COR-L47 (cell line): ENCODE results near the gene KLHL26.

Experiments
- DNase-seq: peaks from one replicate; lab custom pipeline; 2025; lab: John Stamatoyannopoulos, UW

Gene KLHL26

GRCh38 chr19:18603255-18603957 lies 33.4 kb upstream of the KLHL26 start:
- DNase-seq, result no peak

DNA sequence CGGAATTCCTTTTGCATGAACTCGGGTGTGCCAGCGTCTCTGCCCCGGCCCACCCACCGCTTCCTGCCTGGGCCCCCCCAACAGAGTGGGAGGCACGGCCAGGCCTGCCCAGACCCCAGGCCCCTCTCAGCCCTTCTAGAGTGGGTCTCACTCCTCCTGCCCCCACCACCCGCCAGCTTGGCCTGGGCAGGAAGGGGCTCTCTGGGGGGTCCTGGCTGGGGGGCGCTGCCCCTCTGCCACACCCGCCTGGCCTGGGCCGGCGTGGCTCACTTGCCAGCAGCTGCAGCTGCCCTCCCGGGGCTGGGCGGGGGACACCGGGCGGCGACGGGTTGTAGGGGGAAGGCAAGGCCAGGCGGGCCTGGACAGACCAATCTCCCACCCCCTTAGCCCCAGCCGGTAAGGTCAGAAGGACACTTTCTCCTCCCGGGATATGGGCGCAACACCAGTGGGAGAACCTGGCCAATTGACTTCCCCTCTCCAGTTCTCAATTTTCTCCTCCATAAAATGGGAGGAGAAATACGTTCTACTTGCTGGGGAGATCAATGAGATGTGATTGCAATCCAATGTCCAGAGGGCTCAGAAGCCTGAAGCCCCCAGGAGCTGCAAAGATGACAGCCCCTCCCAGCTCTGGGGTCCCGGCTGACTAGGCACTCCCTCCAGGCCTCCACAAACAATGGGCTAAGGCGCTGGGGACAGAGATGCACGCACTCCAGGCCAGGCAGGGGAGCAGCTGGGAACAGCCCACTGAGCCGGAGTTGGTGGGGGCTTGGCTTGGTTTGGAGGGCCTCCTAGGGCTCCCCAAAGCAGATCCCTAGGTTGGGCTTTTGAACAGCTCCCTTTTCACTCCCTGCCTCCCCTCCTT lies 32.6 kb upstream of the KLHL26 start:
- no peak for DNase-seq

GRCh38 chr19:18604820-18605159 lies 32.0 kb upstream of the KLHL26 start:
- DNase-seq, result no peak

DNA sequence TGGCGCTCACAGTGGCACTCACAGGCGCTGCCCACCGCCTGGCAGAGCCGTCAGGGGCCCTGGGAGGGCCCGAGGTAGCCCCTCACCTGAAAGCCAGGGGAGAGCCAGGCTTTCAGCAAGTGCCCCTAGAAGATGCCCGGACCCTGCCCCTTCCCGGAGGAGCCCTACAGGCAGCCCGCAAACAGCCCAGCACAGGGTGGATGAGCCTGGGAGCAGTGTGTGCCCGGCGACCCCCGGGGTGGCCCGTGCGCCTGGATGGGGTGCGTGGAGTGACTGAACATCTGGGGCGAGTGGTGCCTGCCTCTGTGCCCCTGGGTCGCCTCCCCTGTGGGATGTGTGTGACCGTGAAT lies 31.7 kb upstream of the KLHL26 start:
- DNase-seq, result no peak

DNA sequence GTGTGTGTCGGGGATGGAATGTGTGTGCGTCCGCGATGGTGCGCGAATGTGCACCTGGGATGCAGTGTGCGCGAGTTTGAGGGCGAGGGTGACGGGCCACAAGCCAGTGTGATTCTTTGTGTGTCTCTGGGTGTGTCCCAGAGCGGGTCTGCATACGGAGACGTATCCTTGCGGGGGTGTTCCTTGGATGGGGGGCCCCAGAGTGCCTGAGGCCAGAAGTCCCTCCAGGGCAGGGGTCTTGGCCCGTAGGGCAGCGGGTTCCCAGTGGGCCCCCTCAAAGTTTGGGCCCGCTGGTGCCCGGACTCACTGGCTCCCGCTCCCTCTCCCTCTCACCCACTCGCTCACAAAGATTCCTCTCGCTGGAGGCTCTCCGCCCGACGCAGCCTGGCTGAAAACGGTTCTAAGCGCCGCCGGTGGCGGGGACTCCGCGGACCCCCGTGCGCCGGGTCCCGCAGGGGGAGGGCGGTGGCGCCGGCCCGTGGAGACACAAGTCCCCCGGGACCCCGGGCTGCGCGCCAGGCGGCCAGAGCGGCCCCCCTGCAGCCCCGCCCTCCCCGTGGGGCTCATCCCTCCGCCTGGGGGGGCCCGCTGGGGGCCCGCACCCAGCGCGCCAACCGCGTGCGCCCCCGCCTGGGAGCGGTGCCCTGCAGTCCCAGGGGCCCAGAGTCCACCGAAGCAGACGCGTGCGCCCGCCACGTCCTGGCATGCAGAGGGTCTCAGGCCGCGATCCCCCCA lies 31.1 kb upstream of the KLHL26 start:
- DNase-seq, result no peak

DNA sequence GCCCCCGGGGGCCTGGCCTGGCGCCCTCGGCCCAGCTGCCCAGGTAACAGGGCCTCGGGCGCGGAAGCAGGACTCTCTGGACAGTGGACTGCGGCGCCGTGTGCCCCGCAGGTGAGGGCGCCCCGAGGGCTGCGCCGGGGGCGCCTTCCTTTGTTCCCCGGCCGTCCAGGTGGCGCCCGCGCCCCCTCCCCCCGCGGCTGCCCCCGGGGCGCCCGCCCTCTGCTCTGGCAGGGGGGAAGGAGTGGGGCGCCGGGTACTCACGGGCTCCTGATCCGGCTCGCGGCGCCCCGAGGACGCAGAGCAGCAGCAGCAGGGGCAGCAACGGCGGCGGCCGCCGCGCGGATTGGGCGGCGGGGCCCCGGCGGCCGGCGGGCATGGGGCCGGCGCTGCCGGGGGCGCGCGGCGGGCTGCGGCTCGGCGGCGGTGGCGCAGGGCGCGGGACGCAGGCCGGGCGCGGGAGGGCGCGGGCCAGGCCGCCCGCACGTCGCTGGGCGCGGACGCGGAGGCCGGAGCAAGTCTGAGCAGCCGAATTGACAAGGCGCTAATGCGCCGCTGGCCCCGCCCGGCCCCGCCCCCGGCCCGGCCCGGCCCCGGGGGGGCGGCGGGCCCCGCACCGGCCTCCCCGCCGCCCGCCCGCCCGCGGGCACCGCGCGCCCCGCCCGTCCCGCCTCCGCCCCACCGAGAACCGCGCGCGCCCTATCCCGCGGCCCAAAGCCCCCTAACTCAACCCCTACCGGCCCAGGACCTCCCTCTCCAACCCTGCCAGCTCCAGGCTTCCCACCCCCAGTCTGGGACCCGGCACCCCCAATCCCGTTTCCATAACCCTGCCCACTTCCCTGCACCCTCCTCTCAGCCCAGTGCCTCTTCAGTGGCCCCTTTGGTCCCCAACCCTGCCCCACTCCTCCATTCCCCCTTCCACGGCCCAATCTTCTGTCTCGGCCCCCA lies 30.3 kb upstream of the KLHL26 start, which contains the start of gene CRLF1:
TSS of gene CRLF1 (minus strand) at position 519 of the 945 bp plus-strand sequence. CDS start at position 376, 143 bp downstream.
- DNase-seq, result no peak

DNA sequence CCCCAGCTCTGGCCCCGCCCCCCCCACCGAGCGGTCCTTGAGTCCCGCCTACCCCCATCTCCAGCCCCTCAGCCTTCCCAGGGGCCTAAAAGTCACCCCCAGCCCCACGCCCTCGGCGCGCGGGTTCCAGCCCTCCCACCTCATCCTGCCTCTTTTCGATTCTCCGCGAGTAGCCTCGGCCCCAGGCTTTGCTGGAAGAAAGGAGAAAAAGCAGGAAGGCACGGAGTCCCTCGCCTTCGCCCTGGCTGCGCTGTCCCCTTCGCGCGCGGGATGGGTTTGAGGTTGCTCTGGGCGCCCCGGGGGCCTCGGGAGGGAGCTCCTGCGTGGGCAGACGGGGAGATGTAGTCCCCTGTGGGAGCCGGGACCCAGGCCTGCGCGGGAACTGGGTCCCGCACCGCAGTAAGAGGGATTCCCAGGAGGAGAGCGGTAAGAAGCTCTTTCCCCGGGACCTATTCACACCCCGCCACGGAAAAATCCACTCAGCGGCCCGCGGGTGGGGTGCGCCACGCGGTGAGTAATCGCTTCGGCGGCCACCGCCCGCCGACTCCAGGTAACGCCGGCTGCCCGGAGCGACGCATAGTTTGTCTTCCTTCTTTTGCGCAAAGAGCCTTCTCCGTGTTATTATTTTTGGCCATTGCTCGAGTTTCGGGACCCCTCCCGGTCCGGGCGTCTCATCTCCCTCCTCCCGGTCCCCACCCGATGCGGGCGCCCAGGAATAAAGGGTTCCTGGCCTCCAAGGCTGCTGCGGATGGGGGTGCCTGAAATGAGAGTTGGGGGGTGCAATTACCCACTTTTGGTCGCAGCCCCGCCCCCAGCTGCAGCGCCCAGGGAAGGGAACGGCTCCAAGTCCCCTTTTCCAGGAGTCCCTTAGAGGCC lies 29.4 kb upstream of the KLHL26 start:
- no peak for DNase-seq

- DNase-seq, result no peak
Measured at GRCh38 chr19:18608102-18608804, 28.6 kb upstream of the KLHL26 start.

GRCh38 chr19:18608805-18609716 lies 27.8 kb upstream of the KLHL26 start:
- DNase-seq, result no peak

- no peak for DNase-seq
Measured at GRCh38 chr19:18609717-18610051, 27.1 kb upstream of the KLHL26 start.

DNA sequence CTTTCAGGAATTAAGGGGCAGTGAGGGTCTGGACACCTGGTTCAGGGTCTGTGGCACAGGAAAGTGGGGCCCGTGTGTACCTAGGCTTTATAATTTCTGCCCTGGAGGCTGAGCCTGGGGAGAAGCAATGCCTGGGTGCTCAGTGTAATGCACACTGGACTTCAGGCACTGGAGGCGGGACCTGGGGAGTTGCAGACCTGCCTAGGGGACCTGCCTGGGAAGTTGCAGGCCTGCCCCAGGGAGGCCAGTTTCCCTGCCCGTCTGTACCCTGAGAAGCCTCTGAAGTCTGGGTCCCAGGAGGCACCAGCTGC lies 26.6 kb upstream of the KLHL26 start:
- no peak for DNase-seq

DNA sequence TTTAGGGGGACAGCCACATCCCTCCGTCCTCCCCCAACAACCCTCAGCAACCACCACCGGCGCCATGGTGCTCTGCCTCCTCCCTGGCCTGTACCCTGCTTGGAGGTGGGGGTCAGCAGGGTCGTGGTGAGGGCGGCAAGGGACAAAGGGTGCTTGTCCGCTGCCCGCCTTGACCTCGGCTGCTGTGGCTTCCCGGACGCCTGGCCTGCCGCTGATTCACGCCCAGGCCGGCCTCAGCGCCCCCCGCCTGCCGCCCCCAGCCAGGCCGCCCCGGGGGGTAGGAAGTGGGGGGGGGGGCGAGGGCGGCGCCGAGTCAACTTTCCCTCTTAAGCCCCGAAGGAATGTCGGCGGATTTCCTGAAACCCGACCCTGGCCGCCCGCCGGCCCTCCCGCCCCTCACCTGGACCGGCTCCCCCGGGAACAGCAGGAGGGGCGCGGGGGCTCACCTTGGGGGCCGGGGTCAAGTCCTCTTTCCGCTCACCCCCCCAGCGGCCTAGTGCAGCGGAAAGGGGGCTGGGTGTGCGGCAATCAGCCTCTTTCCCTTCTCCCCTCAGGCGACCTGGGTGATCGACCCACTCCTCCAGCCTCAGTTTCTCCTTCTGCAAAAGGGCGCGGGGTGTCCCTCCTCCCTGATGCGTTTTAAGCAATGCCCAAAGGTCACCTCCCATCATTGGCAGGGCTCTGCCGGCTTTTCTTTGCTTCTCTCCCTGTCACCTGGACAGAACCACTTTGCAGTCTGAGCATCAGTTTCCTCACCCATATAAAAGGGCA lies 26.1 kb upstream of the KLHL26 start:
- no peak for DNase-seq

GRCh38 chr19:18611327-18612050 lies 25.3 kb upstream of the KLHL26 start:
- no peak for DNase-seq

- no peak for DNase-seq
Measured at GRCh38 chr19:18612051-18612771, 24.6 kb upstream of the KLHL26 start.

DNA sequence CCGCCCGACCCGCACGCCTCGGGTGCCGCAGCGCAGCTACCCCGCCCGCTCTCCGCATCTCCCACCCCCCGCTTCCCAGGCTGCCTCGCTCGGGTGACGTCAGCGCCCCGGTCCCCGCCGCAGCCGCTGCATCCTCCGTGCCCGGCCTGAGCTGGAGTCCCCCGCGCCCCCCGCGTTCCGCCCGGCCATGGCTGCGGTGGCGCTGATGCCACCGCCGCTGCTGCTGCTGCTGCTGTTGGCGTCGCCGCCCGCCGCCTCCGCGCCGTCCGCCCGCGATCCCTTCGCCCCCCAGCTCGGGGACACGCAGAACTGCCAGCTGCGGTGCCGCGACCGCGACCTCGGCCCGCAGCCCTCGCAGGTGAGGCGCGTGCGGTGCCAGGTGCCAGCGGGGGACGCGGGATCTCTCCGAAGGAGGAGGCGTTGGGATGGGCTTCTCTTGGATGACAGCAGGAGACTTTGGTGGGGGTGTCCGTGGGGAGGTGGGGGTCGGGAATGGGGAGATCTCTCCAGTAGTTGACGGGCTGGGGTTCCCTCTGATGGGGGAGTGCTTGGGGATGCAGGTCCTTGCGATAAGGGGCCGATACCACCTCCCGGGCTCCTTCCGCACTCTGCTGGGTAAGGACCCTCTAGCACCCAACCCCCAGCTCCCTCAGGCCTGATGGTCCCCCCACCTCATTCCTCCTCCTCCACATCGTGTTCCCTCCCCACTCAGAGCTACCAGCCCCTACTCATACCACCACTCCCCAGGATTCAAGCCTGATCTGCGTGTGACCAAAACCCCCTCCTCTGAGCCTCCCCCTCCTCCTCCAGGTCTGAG lies 23.8 kb upstream of the KLHL26 start, which contains the start of gene TMEM59L:
TSS of gene TMEM59L (plus strand) at position 99 of the 817 bp plus-strand sequence. CDS start at position 188, 89 bp downstream.
- DNase-seq, result no peak

DNA sequence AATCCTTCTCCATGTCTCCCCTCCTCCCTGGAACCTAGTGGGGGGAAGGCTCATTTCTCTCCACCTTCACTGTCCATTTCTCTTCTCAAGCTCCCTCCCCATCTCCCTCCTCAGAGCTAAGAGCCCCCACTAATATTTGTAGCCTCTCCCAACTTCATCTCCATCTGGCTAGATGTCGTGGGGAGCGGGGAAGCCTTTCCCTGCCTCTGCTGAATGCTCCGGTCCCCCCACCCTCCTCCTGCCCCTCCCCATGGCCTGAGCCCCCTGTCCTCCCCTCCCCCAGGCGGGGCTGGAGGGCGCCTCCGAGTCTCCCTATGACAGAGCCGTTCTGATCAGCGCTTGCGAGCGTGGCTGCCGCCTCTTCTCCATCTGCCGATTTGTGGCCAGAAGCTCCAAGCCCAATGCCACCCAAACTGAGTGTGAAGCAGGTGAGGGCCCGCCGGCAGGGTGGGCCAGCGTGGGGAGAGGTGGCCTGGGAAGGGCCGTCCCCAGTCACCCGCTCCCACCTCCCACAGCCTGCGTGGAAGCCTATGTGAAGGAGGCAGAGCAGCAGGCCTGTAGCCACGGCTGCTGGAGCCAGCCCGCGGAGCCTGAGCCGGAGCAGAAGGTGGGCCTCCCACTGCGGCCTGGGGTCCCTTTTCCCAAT lies 23.1 kb upstream of the KLHL26 start:
- DNase-seq, result no peak
